K562 (cell line): ENCODE results near the gene RTBDN. TPM values are rescaled to one million over a fixed set of nuclear protein-coding genes. Genes with fewer than 3 reads are reported as not detected.
A peak's percentile ranks its signal among the peaks of the same experiment; 100 is the strongest.

ENCODE experiments used
- ASH1L ChIP-seq: fragments of 450-650 bp; IDR thresholded peaks from 2 replicates; pipeline ENCODE4 v1.6.1; 2018; ENCODE audit warnings: borderline replicate concordance, mild to moderate bottlenecking, low read depth; ENCODE audit not compliant: partially characterized antibody
- FOSL1 ChIP-seq: fragments of 200-800 bp; sonication (Bioruptor generic); conservative IDR thresholded peaks from 2 replicates; pipeline ENCODE4 v1.6.1; 2016; ENCODE audit warnings: missing genetic modification characterization, missing compliant biosample characterization
- GATAD2A ChIP-seq: fragments of 450-650 bp; IDR thresholded peaks from 2 replicates; pipeline ENCODE4 v1.6.1; 2017
- GTF2E2 ChIP-seq: fragments of 200-800 bp; sonication (Bioruptor generic); IDR thresholded peaks from 2 replicates; pipeline ENCODE4 v1.6.1; 2016; ENCODE audit warnings: missing genetic modification characterization, missing compliant biosample characterization
- SMARCA5 ChIP-seq: fragments of 450-650 bp; IDR thresholded peaks from 2 replicates; pipeline ENCODE4 v1.6.1; 2016
- YBX1 ChIP-seq: fragments of 450-650 bp; IDR thresholded peaks from 2 replicates; pipeline ENCODE4 v1.7.1; 2016; ENCODE audit warnings: mild to moderate bottlenecking
- ZBTB7A ChIP-seq: IDR thresholded peaks from 2 replicates; pipeline ENCODE4 v1.6.1; 2011; ENCODE audit warnings: low read depth, mild to moderate bottlenecking, low read length, moderate library complexity, borderline replicate concordance; ENCODE audit not compliant: control insufficient read depth
- ZNF263 ChIP-seq: sonication (generic); formaldehyde crosslinking; IDR thresholded peaks from 2 replicates; pipeline ENCODE4 v1.8.0; 2022; ENCODE audit warnings: mild to moderate bottlenecking, missing genetic modification reagents, borderline replicate concordance
- ZNF316 ChIP-seq: fragments of 450-650 bp; IDR thresholded peaks from 2 replicates; pipeline ENCODE4 v1.6.1; 2016
- polyA plus RNA-seq, 8 experiments: library from polyadenylated mRNA; depleted of rRNA in 4 of 8; stranded (reverse) in 5 of 8; unstranded in 3 of 8; fragments of >200 nt; fragmentation: Nextera tagmentation in 2 of 8; fragmentation: Illumina TruSeq in 1 of 8; extraction: Ambion mirVana in 2 of 8; extraction: Trizol in 1 of 8; gene quantifications; 2 replicates each; pipeline versions ENCODE4 v1.2.1 to v1.2.3, GENCODE V29; 2011 to 2014; ENCODE audit warnings: inconsistent platforms in 1 of 8, missing spikeins in 1 of 8
- total RNA-seq, 7 experiments: library from RNA; depleted of rRNA in 6 of 7; stranded (reverse); fragments of >200 nt in 6 of 7; fragmentation: Illumina TruSeq in 2 of 7; extraction: Trizol in 2 of 7; gene quantifications; 2 replicates each; pipeline versions ENCODE4 v1.2.1 to v1.2.3, GENCODE V29; 2011 to 2021; ENCODE audit warnings: low replicate concordance in 1 of 7
- TF ChIP-seq, protein P1 (sequence below): IDR thresholded peaks from 3 replicates; pipeline ENCODE4 v1.6.1; 2011; ENCODE audit warnings: borderline replicate concordance, mild to moderate bottlenecking, moderate library complexity; ENCODE audit not compliant: insufficient read length; ENCODE audit errors: extremely low read depth
- TF ChIP-seq, protein P2 (sequence below): sonication (generic); formaldehyde crosslinking; IDR thresholded peaks from 2 replicates; pipeline ENCODE4 v1.8.0; 2022; ENCODE audit warnings: mild to moderate bottlenecking, missing genetic modification reagents
- TF ChIP-seq, protein P3 (sequence below), 2 experiments: IDR thresholded peaks; 2 replicates each; pipeline ENCODE4 v1.6.1; 2012; ENCODE audit warnings: improper control_type of control experiment in 2 of 2, low read depth in 2 of 2, low read length in 2 of 2, borderline replicate concordance in 1 of 2
- TF ChIP-seq, protein P4 (sequence below): fragments of 250-450 bp; sonication (Bioruptor Pico); IDR thresholded peaks from 2 replicates; pipeline ENCODE4 v1.8.0; 2022; ENCODE audit warnings: moderate library complexity, mild to moderate bottlenecking, inconsistent platforms
- TF ChIP-seq, protein P5 (sequence below): fragments of 450-650 bp; IDR thresholded peaks from 2 replicates; pipeline ENCODE4 v1.6.1; 2014; ENCODE audit warnings: low read depth, mild to moderate bottlenecking, moderate library complexity, borderline replicate concordance
- TF ChIP-seq, protein P6 (sequence below), 2 experiments: fragments of 450-650 bp; conservative IDR thresholded peaks; 2 replicates each; pipeline ENCODE4 v1.6.1; 2017; ENCODE audit warnings: mild to moderate bottlenecking in 2 of 2, moderate library complexity in 2 of 2

RTBDN gene
- total and polyA plus RNA-seq, 9 of the 15 experiments (the other 6 are each of a cell fraction or from before 2014, with no cell fraction given): 0.20 to 2.3 (median 0.72) TPM; not detected in 1

DNA sequence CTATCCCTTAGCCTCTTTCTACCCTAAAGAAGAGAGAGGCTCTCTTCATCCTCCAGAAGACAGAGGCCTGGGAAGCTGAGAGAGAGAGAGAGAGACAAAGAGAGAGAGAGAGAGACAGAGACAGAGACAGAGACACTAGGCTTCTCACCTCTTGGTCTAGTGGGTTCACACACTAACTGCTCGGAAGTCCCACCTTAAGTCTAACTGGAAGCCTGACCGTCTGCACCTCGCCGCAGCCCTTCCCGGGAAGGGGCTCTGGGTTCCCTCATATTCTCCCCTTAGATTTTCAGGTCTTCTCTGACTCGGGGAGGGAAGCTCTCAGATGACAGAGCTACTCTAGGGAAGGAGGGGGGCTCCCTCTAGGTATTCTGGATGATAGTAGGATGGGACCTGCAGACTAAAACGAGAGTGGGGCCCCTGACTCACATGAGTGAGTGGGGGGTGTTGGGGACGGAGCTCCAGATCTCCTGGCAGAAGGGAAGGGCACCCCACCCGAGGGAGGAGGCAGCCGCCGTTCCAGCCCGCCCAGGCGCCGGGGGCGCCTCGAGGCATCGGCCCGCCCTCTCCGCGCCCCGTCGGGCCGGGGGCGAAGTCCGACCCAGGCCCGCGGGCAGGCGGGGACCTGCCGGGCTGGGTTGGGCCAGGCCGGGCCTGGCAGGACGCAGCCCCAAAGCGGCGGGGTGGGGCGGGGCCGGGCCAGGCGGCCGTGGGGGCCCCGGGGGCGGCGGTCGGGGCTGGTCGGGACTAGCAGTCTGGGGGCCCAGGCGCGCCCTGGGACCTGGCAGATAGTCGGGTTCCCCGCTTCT lies 45.1 kb downstream of the RTBDN start (continued):
- TF ChIP-seq, protein P1, sequence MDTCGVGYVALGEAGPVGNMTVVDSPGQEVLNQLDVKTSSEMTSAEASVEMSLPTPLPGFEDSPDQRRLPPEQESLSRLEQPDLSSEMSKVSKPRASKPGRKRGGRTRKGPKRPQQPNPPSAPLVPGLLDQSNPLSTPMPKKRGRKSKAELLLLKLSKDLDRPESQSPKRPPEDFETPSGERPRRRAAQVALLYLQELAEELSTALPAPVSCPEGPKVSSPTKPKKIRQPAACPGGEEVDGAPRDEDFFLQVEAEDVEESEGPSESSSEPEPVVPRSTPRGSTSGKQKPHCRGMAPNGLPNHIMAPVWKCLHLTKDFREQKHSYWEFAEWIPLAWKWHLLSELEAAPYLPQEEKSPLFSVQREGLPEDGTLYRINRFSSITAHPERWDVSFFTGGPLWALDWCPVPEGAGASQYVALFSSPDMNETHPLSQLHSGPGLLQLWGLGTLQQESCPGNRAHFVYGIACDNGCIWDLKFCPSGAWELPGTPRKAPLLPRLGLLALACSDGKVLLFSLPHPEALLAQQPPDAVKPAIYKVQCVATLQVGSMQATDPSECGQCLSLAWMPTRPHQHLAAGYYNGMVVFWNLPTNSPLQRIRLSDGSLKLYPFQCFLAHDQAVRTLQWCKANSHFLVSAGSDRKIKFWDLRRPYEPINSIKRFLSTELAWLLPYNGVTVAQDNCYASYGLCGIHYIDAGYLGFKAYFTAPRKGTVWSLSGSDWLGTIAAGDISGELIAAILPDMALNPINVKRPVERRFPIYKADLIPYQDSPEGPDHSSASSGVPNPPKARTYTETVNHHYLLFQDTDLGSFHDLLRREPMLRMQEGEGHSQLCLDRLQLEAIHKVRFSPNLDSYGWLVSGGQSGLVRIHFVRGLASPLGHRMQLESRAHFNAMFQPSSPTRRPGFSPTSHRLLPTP: no peak
- no peak for TF ChIP-seq GATAD2A
- TF ChIP-seq FOSL1 (tag): peak; percentile 44
- TF ChIP-seq GTF2E2 (tag): no peak
- TF ChIP-seq YBX1: no peak
- no peak for TF ChIP-seq ZNF316
- TF ChIP-seq, protein P2, sequence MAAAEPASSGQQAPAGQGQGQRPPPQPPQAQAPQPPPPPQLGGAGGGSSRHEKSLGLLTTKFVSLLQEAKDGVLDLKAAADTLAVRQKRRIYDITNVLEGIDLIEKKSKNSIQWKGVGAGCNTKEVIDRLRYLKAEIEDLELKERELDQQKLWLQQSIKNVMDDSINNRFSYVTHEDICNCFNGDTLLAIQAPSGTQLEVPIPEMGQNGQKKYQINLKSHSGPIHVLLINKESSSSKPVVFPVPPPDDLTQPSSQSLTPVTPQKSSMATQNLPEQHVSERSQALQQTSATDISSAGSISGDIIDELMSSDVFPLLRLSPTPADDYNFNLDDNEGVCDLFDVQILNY (CRISPR knock-in tag): no peak
- TF ChIP-seq SMARCA5: peak; percentile 39; the same call in 1 of the 2 replicates
- TF ChIP-seq, protein P3, sequence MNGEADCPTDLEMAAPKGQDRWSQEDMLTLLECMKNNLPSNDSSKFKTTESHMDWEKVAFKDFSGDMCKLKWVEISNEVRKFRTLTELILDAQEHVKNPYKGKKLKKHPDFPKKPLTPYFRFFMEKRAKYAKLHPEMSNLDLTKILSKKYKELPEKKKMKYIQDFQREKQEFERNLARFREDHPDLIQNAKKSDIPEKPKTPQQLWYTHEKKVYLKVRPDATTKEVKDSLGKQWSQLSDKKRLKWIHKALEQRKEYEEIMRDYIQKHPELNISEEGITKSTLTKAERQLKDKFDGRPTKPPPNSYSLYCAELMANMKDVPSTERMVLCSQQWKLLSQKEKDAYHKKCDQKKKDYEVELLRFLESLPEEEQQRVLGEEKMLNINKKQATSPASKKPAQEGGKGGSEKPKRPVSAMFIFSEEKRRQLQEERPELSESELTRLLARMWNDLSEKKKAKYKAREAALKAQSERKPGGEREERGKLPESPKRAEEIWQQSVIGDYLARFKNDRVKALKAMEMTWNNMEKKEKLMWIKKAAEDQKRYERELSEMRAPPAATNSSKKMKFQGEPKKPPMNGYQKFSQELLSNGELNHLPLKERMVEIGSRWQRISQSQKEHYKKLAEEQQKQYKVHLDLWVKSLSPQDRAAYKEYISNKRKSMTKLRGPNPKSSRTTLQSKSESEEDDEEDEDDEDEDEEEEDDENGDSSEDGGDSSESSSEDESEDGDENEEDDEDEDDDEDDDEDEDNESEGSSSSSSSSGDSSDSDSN (IDR thresholded peaks at IDR 0.05; ENCODE audit: borderline replicate concordance in 1 of 2, low read depth in 2 of 2, low read length in 2 of 2): 0 out of 4 replicates have a peak, but pooled peaks of 1 of the 2 experiments have one; percentile 13
- TF ChIP-seq ZNF263: no peak
- TF ChIP-seq, protein P4, sequence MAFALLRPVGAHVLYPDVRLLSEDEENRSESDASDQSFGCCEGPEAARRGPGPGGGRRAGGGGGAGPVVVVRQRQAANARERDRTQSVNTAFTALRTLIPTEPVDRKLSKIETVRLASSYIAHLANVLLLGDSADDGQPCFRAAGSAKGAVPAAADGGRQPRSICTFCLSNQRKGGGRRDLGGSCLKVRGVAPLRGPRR (CRISPR knock-in tag): no peak
- TF ChIP-seq ZBTB7A: peak; percentile 69; the same call in 1 of the 2 replicates
- no peak for TF ChIP-seq ASH1L
- TF ChIP-seq, protein P5, sequence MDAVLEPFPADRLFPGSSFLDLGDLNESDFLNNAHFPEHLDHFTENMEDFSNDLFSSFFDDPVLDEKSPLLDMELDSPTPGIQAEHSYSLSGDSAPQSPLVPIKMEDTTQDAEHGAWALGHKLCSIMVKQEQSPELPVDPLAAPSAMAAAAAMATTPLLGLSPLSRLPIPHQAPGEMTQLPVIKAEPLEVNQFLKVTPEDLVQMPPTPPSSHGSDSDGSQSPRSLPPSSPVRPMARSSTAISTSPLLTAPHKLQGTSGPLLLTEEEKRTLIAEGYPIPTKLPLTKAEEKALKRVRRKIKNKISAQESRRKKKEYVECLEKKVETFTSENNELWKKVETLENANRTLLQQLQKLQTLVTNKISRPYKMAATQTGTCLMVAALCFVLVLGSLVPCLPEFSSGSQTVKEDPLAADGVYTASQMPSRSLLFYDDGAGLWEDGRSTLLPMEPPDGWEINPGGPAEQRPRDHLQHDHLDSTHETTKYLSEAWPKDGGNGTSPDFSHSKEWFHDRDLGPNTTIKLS: no peak
- TF ChIP-seq, protein P6, sequence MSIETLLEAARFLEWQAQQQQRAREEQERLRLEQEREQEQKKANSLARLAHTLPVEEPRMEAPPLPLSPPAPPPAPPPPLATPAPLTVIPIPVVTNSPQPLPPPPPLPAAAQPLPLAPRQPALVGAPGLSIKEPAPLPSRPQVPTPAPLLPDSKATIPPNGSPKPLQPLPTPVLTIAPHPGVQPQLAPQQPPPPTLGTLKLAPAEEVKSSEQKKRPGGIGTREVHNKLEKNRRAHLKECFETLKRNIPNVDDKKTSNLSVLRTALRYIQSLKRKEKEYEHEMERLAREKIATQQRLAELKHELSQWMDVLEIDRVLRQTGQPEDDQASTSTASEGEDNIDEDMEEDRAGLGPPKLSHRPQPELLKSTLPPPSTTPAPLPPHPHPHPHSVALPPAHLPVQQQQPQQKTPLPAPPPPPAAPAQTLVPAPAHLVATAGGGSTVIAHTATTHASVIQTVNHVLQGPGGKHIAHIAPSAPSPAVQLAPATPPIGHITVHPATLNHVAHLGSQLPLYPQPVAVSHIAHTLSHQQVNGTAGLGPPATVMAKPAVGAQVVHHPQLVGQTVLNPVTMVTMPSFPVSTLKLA (conservative IDR thresholded peaks at IDR 0.05): no peak
